Measurements from ENCODE around the gene ADD2. TPM values are rescaled to one million over a fixed set of nuclear protein-coding genes. Genes with fewer than 3 reads are reported as not detected.

ADD2 gene
- total RNA-seq, 1 experiment from 2014 or later: 124 TPM

- no CpG with 5 or more reads among the region's 8 CpGs for WGBS (ENCODE audit: extremely low coverage, insufficient read length, low lambda C conversion rate)
- Histone ChIP-seq H3K79me1 (ENCODE audit: insufficient read depth, low read depth, low read length, poor library complexity, severe bottlenecking) (no peaks in the 10 kb centered on the region), H3K23me2 (ENCODE audit: insufficient read length, low read depth, low read length, poor library complexity, severe bottlenecking) (no peaks in the 10 kb centered on the region), H2AK5ac (ENCODE audit: insufficient read length, low read length) (no peak overlapping the region), H3T11ph (ENCODE audit: low read length) (no peak overlapping the region), H4K91ac (ENCODE audit: insufficient read length, low read depth, low read length) (no peak overlapping the region), H3K27me3 (ENCODE audit: insufficient read depth, low read length) (no peaks in the 10 kb centered on the region), H3K4me1 (ENCODE audit: insufficient read depth, low read length) (no peaks in the 10 kb centered on the region), H3K56ac (ENCODE audit: insufficient read length, low read depth, low read length) (no peak overlapping the region), H3K79me2 (ENCODE audit: insufficient read depth, low read length) (no peaks in the 10 kb centered on the region), H3K23ac (ENCODE audit: insufficient read length, low read depth, low read length) (no peak overlapping the region), H3K9me3 (ENCODE audit: control insufficient read depth, low read depth, low read length) (no peaks in the 10 kb centered on the region), H2BK20ac (ENCODE audit: low read depth, low read length, poor library complexity, severe bottlenecking) (no peak overlapping the region), H3K9ac (ENCODE audit: extremely low read depth, insufficient read length, low read length) (no peak overlapping the region), H4K5ac (ENCODE audit: insufficient read length, low read depth, low read length) (no peak overlapping the region), H2BK15ac (ENCODE audit: low read depth, low read length) (no peak overlapping the region), H3K18ac (ENCODE audit: insufficient read length, low read depth, low read length) (no peak overlapping the region), H4K20me1 (ENCODE audit: control insufficient read depth, insufficient read depth, insufficient read length) (no peaks in the 10 kb centered on the region), H3K4me2 (ENCODE audit: insufficient read depth, insufficient read length, low read length) (no peak overlapping the region), H3K4ac (ENCODE audit: low read depth, low read length) (no peak overlapping the region), H3K27ac (ENCODE audit: insufficient read length, low read depth, low read length) (no peak overlapping the region), H2AFZ (ENCODE audit: low read length) (no peak overlapping the region), H2BK12ac (ENCODE audit: insufficient read length, low read depth, low read length) (no peak overlapping the region), H2BK5ac (ENCODE audit: insufficient read length, low read length) (no peak overlapping the region), H3K14ac (ENCODE audit: insufficient read depth, low read length) (no peak overlapping the region; the same call in 1 of the 2 replicates), H2BK120ac (ENCODE audit: low read depth, low read length, poor library complexity, severe bottlenecking) (no peak overlapping the region), H4K8ac (replicated peaks; ENCODE audit: insufficient read length, low read depth, low read length) (no peak overlapping the region)
- Mint-ChIP-seq H3K4me3 (no peak overlapping the region; a peak in 1 of 5 replicates), H3K9me3 (peaks cover 0 to 3% of the 10 kb centered on the region in 2 experiments; a peak in 1 of 5 replicates), H3K27ac (no peak overlapping the region), H3K27me3 (ENCODE audit: low read depth) (peaks cover 6% of the 10 kb centered on the region), H3K36me3 (ENCODE audit: insufficient read depth in 1 of 3, low read depth in 3 of 3) (no peaks in the 10 kb centered on the region), H3K4me1 (no peaks in the 10 kb centered on the region)
- no peak for TF ChIP-seq CTCF (conservative IDR thresholded peaks at IDR 0.05)
- no peak for DNase-seq
Observed at GRCh38 chr2:70607121-70607561, 160.9 kb downstream of the ADD2 start.

Other genes starting within 250 kb of the ADD2 start
- gene TGFA, start 214.4 kb downstream of the ADD2 start, total RNA-seq (2021): 2.5 and 3.3 TPM in 2 replicates
- not detected in 2 replicates for gene FIGLA, start 22.4 kb upstream of the ADD2 start, total RNA-seq (2021)
- gene CLEC4F, start 52.4 kb upstream of the ADD2 start, total RNA-seq (2021): not detected in 2 replicates
- gene CD207, start 67.6 kb upstream of the ADD2 start, total RNA-seq (2021): not detected in 2 replicates
- not detected in 2 replicates for gene VAX2, start 132.4 kb upstream of the ADD2 start, total RNA-seq (2021)
- gene ATP6V1B1, start 167.7 kb upstream of the ADD2 start, total RNA-seq (2021): not detected in 2 replicates
- 0.28 and 0.88 TPM in 2 replicates for gene ANKRD53, start 210.4 kb upstream of the ADD2 start, total RNA-seq (2021)
- 19.2 and 23.9 TPM in 2 replicates for gene TEX261, start 226.7 kb upstream of the ADD2 start, total RNA-seq (2021)

Data from H9 (cell line).